GM10248 (cell line): Measurements from ENCODE around the gene COL4A1.
A peak's percentile ranks its signal among the peaks of the same experiment; 100 is the strongest.

Source experiments
- CTCF ChIA-PET: fragments of 300-600 bp; sonication (Branson Sonifier 250); formaldehyde crosslinking; extraction: SDS; loops from one replicate; lab custom pipeline; 2021; ENCODE audit warnings: antibody characterized with exemption; lab: Yijun Ruan, JAX
- POLR2A ChIA-PET: fragments of 350-650 bp; sonication (Branson Sonifier 250); formaldehyde crosslinking; extraction: SDS; loops from one replicate; lab custom pipeline; 2020; ENCODE audit warnings: antibody characterized with exemption; lab: Yijun Ruan, JAX
- DNase-seq: peaks from one replicate; pipeline ENCODE4 v3.0.0; 2012; ENCODE audit errors: extremely low spot score
- CTCF ChIP-seq: IDR thresholded peaks from 2 replicates; pipeline ENCODE4 v1.5.1; 2012; ENCODE audit warnings: mild to moderate bottlenecking, low read depth; ENCODE audit errors: extremely low read depth, missing control alignments, control extremely low read depth

Gene COL4A1

GRCh38 chr13:110341445-110342244 is 34.7 kb upstream of the COL4A1 start:
- DNase-seq, result peak; percentile 40
- no peak for TF ChIP-seq CTCF
- POLR2A ChIA-PET, result no interaction called here
- CTCF ChIA-PET, result interaction anchor here (1.2 to 1.5 kb wide), 2 partner anchors 11 to 69 kb away, joined by 3 read pairs; no protein-coding TSS in a partner anchor

DNA sequence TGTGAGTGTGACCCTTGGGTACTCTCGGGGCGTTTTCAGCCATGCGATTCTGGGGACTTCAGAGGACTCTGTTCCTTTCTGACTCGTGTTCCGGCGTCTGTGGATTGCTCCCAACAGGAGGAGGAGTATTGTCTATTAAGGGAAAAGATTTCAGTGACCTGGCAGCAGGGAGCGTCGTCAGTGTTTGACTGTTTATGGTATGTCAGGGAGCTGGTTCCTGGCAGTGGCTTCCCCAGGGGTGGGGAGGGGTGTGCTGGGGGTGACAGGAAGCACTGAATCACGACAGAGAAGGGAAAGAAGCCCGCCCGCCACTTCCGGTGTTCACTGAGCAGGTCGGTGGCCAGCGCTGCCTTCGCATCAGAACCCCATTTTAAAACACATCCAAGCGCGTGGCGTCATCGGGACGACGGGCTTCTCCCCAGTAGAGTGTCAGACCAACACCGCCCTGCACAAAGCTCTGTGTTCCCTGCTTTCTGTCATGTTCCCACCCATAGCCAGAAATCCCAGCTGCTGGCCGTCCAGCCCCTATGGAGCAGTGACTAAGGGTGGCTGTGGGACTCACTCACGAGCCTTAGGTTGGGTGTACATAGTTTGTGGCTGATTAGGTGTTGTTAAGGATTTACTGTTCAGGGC is 34.0 kb upstream of the COL4A1 start:
- DNase-seq, result peak; percentile 40
- TF ChIP-seq CTCF, result no peak
- ChIA-PET POLR2A (no interaction called here), CTCF (interaction anchor here (1.2 to 1.5 kb wide), 2 partner anchors 12 to 70 kb away, joined by 3 read pairs; no protein-coding TSS in a partner anchor)

GRCh38 chr13:110339975-110340550 is 33.1 kb upstream of the COL4A1 start:
- no peak for DNase-seq
- POLR2A ChIA-PET, result no interaction called here
- TF ChIP-seq CTCF, result no peak
- CTCF ChIA-PET, result interaction anchor here (1.0 kb wide), 1 partner anchor 11 kb away, joined by 3 read pairs; no protein-coding TSS in a partner anchor

DNA sequence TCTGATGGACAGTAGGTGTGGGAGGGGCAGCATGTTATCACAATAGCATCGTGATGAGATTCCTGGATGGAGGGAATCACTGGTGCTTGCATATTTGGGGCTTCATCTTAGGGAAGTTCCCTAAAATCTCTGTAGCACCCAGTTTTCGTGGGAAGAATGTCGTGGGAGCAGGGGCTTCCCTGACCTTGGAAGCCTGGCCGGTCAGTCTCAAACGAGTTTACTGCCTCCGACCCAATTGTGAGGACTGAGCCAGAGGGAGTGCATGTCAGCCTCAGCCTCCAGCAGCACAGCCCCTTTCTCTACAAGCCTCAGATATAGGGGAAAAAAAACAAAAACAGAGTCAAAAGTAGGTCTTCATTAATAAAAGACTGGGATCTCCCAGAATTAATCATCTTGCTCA is 32.3 kb upstream of the COL4A1 start:
- CTCF ChIA-PET, result interaction anchor here (1.0 kb wide), 3 partner anchors 12 to 33 kb away, joined by 3 to 4 read pairs (median 3); no protein-coding TSS in a partner anchor
- TF ChIP-seq CTCF, result no peak
- DNase-seq, result no peak
- POLR2A ChIA-PET, result no interaction called here

- ChIA-PET POLR2A (no interaction called here), CTCF (interaction anchor here (1.0 to 1.7 kb wide), 4 partner anchors 12 to 74 kb away, joined by 3 to 4 read pairs (median 4); no protein-coding TSS in a partner anchor)
- no peak for DNase-seq
- no peak for TF ChIP-seq CTCF
Observed at GRCh38 chr13:110338441-110339101, 31.6 kb upstream of the COL4A1 start.

GRCh38 chr13:110337247-110337646 is 30.3 kb upstream of the COL4A1 start:
- no peak for TF ChIP-seq CTCF
- no peak for DNase-seq
- ChIA-PET POLR2A (no interaction called here), CTCF (interaction anchor here (1.7 kb wide), 1 partner anchor 75 kb away, joined by 4 read pairs; no protein-coding TSS in a partner anchor)
